Mesenchymal stem cell (in vitro differentiated cells and primary cell): Measurements from ENCODE around the gene CSRNP3.

ENCODE experiments used
- DNase-seq: peaks from one replicate; pipeline ENCODE4 v3.0.0-alpha.2; 2013
- H2AFZ ChIP-seq: one replicate; pipeline ENCODE4 v1.6.1; 2013; ENCODE audit warnings: low read depth, mild to moderate bottlenecking, control low read depth, inconsistent platforms, low read length, moderate library complexity
- H2AK5ac ChIP-seq: 2 replicates; pipeline ENCODE4 v1.6.1; 2013; ENCODE audit warnings: low read length, moderate library complexity, mild to moderate bottlenecking, inconsistent platforms; ENCODE audit not compliant: severe bottlenecking
- H2BK120ac ChIP-seq: one replicate; pipeline ENCODE4 v1.6.1; 2013; ENCODE audit warnings: low read depth, mild to moderate bottlenecking, inconsistent platforms, low read length, moderate library complexity
- H2BK12ac ChIP-seq, 2 experiments: one replicate each; pipeline ENCODE4 v1.6.1; 2013; ENCODE audit warnings: inconsistent platforms in 2 of 2, low read length in 2 of 2, mild to moderate bottlenecking in 2 of 2, moderate library complexity in 2 of 2, control low read depth in 1 of 2
- H2BK15ac ChIP-seq: one replicate; pipeline ENCODE4 v1.6.1; 2013; ENCODE audit warnings: mild to moderate bottlenecking, low read depth, inconsistent platforms; ENCODE audit not compliant: poor library complexity, severe bottlenecking
- H2BK5ac ChIP-seq: 2 replicates; pipeline ENCODE4 v1.6.1; 2013; ENCODE audit warnings: low read depth, mild to moderate bottlenecking, low read length, control low read depth, inconsistent platforms; ENCODE audit not compliant: poor library complexity, severe bottlenecking
- H3K14ac ChIP-seq, 2 experiments: one replicate each; pipeline ENCODE4 v1.6.1; 2013; ENCODE audit warnings: inconsistent platforms in 2 of 2, low read length in 2 of 2, control low read depth in 1 of 2, mild to moderate bottlenecking in 1 of 2, moderate library complexity in 1 of 2
- H3K18ac ChIP-seq, 2 experiments: one replicate each; pipeline ENCODE4 v1.6.1; 2013; ENCODE audit warnings: inconsistent platforms in 2 of 2, low read length in 2 of 2, control low read depth in 1 of 2, low read depth in 1 of 2, mild to moderate bottlenecking in 1 of 2
- H3K23ac ChIP-seq, 2 experiments: one replicate each; pipeline ENCODE4 v1.6.1; 2013; ENCODE audit warnings: inconsistent platforms in 2 of 2, low read length in 2 of 2, mild to moderate bottlenecking in 2 of 2, moderate library complexity in 2 of 2, control low read depth in 1 of 2
- H3K27ac ChIP-seq: 2 replicates; pipeline ENCODE4 v1.5.1; 2013; ENCODE audit warnings: mild to moderate bottlenecking, moderate library complexity, low read length, control low read depth, inconsistent platforms; ENCODE audit not compliant: poor library complexity, severe bottlenecking
- H3K27me3 ChIP-seq, 2 experiments: 2 replicates each; pipeline versions ENCODE4 v1.6.1 to v1.7.0; 2013; ENCODE audit warnings: low read length in 2 of 2, mild to moderate bottlenecking in 2 of 2, moderate library complexity in 2 of 2, control low read depth in 1 of 2, inconsistent platforms in 1 of 2; ENCODE audit not compliant: control insufficient read depth in 1 of 2, insufficient read depth in 1 of 2
- H3K36me3 ChIP-seq, 2 experiments: 2 replicates each; pipeline versions ENCODE4 v1.6.1 to v1.7.0; 2013; ENCODE audit warnings: low read length in 2 of 2, control low read depth in 1 of 2, inconsistent platforms in 1 of 2, low read depth in 1 of 2, mild to moderate bottlenecking in 1 of 2; ENCODE audit not compliant: insufficient read depth in 2 of 2, control insufficient read depth in 1 of 2
- H3K4ac ChIP-seq, 2 experiments: one replicate each; pipeline ENCODE4 v1.6.1; 2013; ENCODE audit warnings: inconsistent platforms in 2 of 2, low read length in 2 of 2, mild to moderate bottlenecking in 2 of 2, moderate library complexity in 2 of 2, control low read depth in 1 of 2, low read depth in 1 of 2
- H3K4me1 ChIP-seq: 2 replicates; pipeline ENCODE4 v1.6.1; 2013; ENCODE audit warnings: low read depth, low read length, control low read depth; ENCODE audit not compliant: control insufficient read depth, insufficient read depth
- H3K4me2 ChIP-seq: 2 replicates; pipeline ENCODE4 v1.6.1; 2013; ENCODE audit warnings: low read length, mild to moderate bottlenecking, inconsistent platforms; ENCODE audit not compliant: poor library complexity, severe bottlenecking
- H3K4me3 ChIP-seq, 2 experiments: 2 replicates each; pipeline versions ENCODE4 v1.5.1 to v1.7.0; 2013; ENCODE audit warnings: low read length in 2 of 2, mild to moderate bottlenecking in 2 of 2, control low read depth in 1 of 2, low read depth in 1 of 2; ENCODE audit not compliant: insufficient read depth in 1 of 2
- H3K79me1 ChIP-seq: replicated peaks from 2 replicates; pipeline ENCODE4 v1.6.1; 2013; ENCODE audit warnings: mild to moderate bottlenecking, control low read depth, low read length, inconsistent platforms; ENCODE audit not compliant: poor library complexity, severe bottlenecking
- H3K9ac ChIP-seq: 2 replicates; pipeline ENCODE4 v1.7.0; 2013; ENCODE audit warnings: mild to moderate bottlenecking, low read length, moderate library complexity
- H3K9me3 ChIP-seq: 2 replicates; pipeline ENCODE4 v1.7.0; 2013; ENCODE audit warnings: mild to moderate bottlenecking, low read length; ENCODE audit not compliant: control insufficient read depth
- H4K8ac ChIP-seq: one replicate; pipeline ENCODE4 v1.6.1; 2013; ENCODE audit warnings: inconsistent platforms, mild to moderate bottlenecking, low read length, moderate library complexity
- H4K91ac ChIP-seq: one replicate; pipeline ENCODE4 v1.6.1; 2013; ENCODE audit warnings: mild to moderate bottlenecking, low read length, inconsistent platforms
- WGBS: methylation state at CpG from one replicate; pipeline ENCODE4 v1.1.7; 2013; ENCODE audit warnings: mixed read lengths; 5-methylcytosine and 5-hydroxymethylcytosine counted together

CSRNP3 gene

DNA sequence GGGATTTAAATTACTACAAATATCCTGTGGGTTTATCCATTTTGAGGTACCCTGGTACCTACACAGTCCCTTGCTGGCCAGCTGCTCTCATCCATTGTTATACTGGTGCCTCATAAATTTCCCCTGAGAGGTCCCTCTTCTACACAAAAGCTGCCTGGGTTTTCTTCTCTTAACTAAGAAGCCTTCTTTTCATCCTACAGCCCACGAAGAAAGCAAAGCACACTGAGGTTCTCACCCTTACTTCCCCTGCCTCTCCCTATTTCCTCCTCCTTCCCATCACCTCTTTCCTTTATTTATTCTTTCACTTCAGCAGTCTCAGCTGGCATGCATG lies 154.9 kb downstream of the CSRNP3 start:
- H3K79me1 ChIP-seq: no peaks in the 10 kb centered on the region
- H2BK120ac ChIP-seq: no peak overlapping the region
- H3K4ac ChIP-seq: no peak overlapping the region
- H3K9me3 ChIP-seq: peaks cover 9% of the 10 kb centered on the region
- no peak overlapping the region for H2BK15ac ChIP-seq
- no peak overlapping the region for H3K4me2 ChIP-seq
- H2AFZ ChIP-seq: no peak overlapping the region
- H3K27ac ChIP-seq: no peak overlapping the region
- no peak for DNase-seq
- H2AK5ac ChIP-seq: no peak overlapping the region
- H2BK5ac ChIP-seq: no peak overlapping the region
- no peak overlapping the region for H4K8ac ChIP-seq
- H3K27me3 ChIP-seq: no peaks in the 10 kb centered on the region
- H3K4me3 ChIP-seq: no peak overlapping the region
- H4K91ac ChIP-seq: no peak overlapping the region
- no peak overlapping the region for H3K23ac ChIP-seq
- WGBS: 72% methylated on average over 1 of the region's 1 CpG
- H3K14ac ChIP-seq: no peak overlapping the region
- H3K4me1 ChIP-seq: no peaks in the 10 kb centered on the region
- no peak overlapping the region for H3K18ac ChIP-seq
- no peak overlapping the region for H3K9ac ChIP-seq
- no peaks in the 10 kb centered on the region for H3K36me3 ChIP-seq
- H2BK12ac ChIP-seq: no peak overlapping the region

DNA sequence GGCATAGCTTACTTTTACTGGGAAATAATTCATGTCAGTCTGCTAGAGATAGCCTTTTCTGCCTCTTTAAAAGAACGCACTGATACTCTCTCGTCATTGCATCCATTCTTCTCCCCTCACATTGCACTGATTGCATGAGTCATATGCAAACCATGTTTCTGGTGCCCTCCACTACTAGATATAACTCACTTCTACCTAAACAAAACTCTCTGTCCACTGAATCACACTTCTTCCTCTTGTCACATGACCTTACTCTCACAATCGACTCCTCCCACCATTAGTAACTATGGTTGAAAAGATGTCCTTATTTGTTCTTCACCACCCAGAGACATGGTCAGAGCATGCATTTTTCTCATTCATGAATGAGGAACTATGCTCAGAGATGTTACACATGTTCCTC lies 158.0 kb downstream of the CSRNP3 start:
- H2BK120ac ChIP-seq: no peak overlapping the region
- peak overlapping the region in 1 of 2 experiments; percentile 41 for H3K4ac ChIP-seq
- H3K14ac ChIP-seq: no peak overlapping the region
- H3K4me1 ChIP-seq: no peaks in the 10 kb centered on the region
- no peak overlapping the region for H2BK5ac ChIP-seq
- peak; percentile 94 for DNase-seq
- H3K4me2 ChIP-seq: no peak overlapping the region
- H2AK5ac ChIP-seq: no peak overlapping the region
- H3K79me1 ChIP-seq: no peaks in the 10 kb centered on the region
- no peak overlapping the region for H2BK12ac ChIP-seq
- no peaks in the 10 kb centered on the region for H3K27me3 ChIP-seq
- peaks cover 9% of the 10 kb centered on the region for H3K9me3 ChIP-seq
- 1% methylated on average over 3 of the region's 3 CpGs for WGBS
- no peak overlapping the region for H3K9ac ChIP-seq
- H3K4me3 ChIP-seq: no peak overlapping the region
- H4K91ac ChIP-seq: no peak overlapping the region
- no peak overlapping the region for H3K23ac ChIP-seq
- no peaks in the 10 kb centered on the region for H3K36me3 ChIP-seq
- H2AFZ ChIP-seq: no peak overlapping the region
- H3K18ac ChIP-seq: peak overlapping the region in 1 of 2 experiments; percentile 11
- H2BK15ac ChIP-seq: no peak overlapping the region
- no peak overlapping the region for H4K8ac ChIP-seq
- peak overlapping the region; percentile 46 for H3K27ac ChIP-seq

DNA sequence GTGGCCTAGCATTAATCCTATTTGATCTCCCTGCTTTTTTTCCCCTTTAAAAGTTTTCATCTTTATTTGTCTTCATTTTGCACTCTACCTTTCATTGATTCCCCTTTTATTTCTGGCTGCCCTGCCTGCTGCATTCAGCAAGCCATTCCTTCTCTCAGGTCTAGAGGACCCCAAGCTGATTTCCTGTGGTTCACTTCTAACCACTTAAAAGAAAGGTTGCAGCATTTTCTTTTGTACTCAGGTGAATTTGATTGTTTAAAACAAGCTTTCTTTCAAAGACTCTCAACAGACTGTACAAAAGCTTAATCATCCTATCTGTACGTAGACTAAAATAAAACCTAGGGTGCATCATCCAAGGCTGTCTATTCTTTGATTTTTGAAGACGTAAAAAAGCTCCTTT lies 160.3 kb downstream of the CSRNP3 start:
- H2BK12ac ChIP-seq: no peak overlapping the region
- no peak overlapping the region for H3K14ac ChIP-seq
- H3K27me3 ChIP-seq: no peaks in the 10 kb centered on the region
- H3K18ac ChIP-seq: no peak overlapping the region
- DNase-seq: no peak
- no peak overlapping the region for H2AFZ ChIP-seq
- H3K4me3 ChIP-seq: no peak overlapping the region
- H3K23ac ChIP-seq: no peak overlapping the region
- no peak overlapping the region for H3K9ac ChIP-seq
- no peak overlapping the region for H3K4me2 ChIP-seq
- no peak overlapping the region for H2BK15ac ChIP-seq
- H3K27ac ChIP-seq: no peak overlapping the region
- no peak overlapping the region for H3K4ac ChIP-seq
- H2AK5ac ChIP-seq: no peak overlapping the region
- no peaks in the 10 kb centered on the region for H3K79me1 ChIP-seq
- no peak overlapping the region for H2BK120ac ChIP-seq
- WGBS: 100% methylated on average over 2 of the region's 2 CpGs
- H3K9me3 ChIP-seq: no peaks in the 10 kb centered on the region
- no peak overlapping the region for H4K91ac ChIP-seq
- H3K4me1 ChIP-seq: peaks cover 1% of the 10 kb centered on the region
- no peak overlapping the region for H4K8ac ChIP-seq
- no peak overlapping the region for H2BK5ac ChIP-seq
- no peaks in the 10 kb centered on the region for H3K36me3 ChIP-seq

DNA sequence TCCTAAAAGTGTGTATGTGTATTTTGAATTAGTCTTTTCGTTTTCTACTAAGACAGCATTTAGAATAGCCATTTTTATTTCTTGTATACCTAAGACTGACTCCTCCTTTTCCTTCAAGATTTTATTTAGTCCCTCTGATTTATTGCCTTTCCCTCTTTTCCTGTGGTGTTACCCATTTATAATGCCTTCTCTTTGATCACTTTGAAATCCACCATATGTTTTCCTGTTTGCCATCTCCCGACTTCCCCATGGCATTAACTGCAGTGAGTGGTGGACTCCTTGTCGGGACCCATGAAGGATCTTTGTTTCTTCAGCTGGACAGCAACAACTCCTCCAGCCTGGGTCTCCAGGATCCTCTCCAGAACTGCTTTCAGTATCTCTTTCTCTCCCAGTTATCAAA lies 160.7 kb downstream of the CSRNP3 start:
- 83% methylated on average over 3 of the region's 3 CpGs for WGBS
- Histone ChIP-seq H2BK120ac (no peak overlapping the region), H3K4me2 (no peak overlapping the region)

More for the DNA sequence above, 160.7 kb downstream of the CSRNP3 start:
- Histone ChIP-seq H3K14ac (no peak overlapping the region), H3K9me3 (no peaks in the 10 kb centered on the region), H2BK15ac (no peak overlapping the region), H3K36me3 (no peaks in the 10 kb centered on the region), H3K27me3 (no peaks in the 10 kb centered on the region), H3K27ac (no peak overlapping the region), H2BK5ac (no peak overlapping the region), H3K23ac (no peak overlapping the region), H3K79me1 (no peaks in the 10 kb centered on the region), H2BK12ac (no peak overlapping the region), H2AFZ (no peak overlapping the region), H4K91ac (no peak overlapping the region), H3K4me3 (no peak overlapping the region), H3K4me1 (peaks cover 1% of the 10 kb centered on the region), H3K4ac (no peak overlapping the region), H3K18ac (no peak overlapping the region), H4K8ac (no peak overlapping the region), H2AK5ac (no peak overlapping the region), H3K9ac (no peak overlapping the region)
- no peak for DNase-seq
